K562 (cell line): ENCODE results near the gene CACNA1E. TPM values are rescaled to one million over a fixed set of nuclear protein-coding genes. Genes with fewer than 3 reads are reported as not detected.

Source experiments
- ATAC-seq: fragments of 200-7000 bp; cut with Tn5 transposase; 3 replicates; pipeline ENCODE4 v1.9.1; 2020; ENCODE audit warnings: moderate library complexity
- BruUV-seq: library from RNA; stranded (reverse); fragments of 400-500 nt; replicated peaks from 2 replicates; lab custom pipeline; 2021; lab: Mats Ljungman, UMichigan
- CTCF ChIA-PET: fragments of 300-600 bp; formaldehyde crosslinking; extraction: SDS; loops from one replicate; lab custom pipeline; 2021; ENCODE audit warnings: low intra/inter-chr PET ratio; lab: Yijun Ruan, JAX
- POLR2A ChIA-PET: fragments of 300-600, 350-650 bp; sonication (Branson Sonifier 250); formaldehyde crosslinking; extraction: SDS; loops from one replicate; lab custom pipeline; 2021; ENCODE audit warnings: antibody characterized with exemption, inconsistent platforms; lab: Yijun Ruan, JAX
- DNase-seq, 4 experiments: peaks; one replicate each; pipeline versions ENCODE4 v3.0.0 to v3.0.0-alpha.2; 2011 to 2018; ENCODE audit warnings: low spot score in 3 of 4, mixed read lengths in 3 of 4; ENCODE audit errors: extremely low read depth in 1 of 4
- FAIRE-seq: peaks from 2 replicates; lab custom pipeline; 2011; peaks lifted over from hg19 to GRCh38; lab: Jason Lieb, UNC
- H2AFZ ChIP-seq: 2 replicates; pipeline ENCODE4 v1.6.0; 2011; ENCODE audit warnings: low read depth, low read length, control low read depth, inconsistent platforms
- H3K27ac ChIP-seq: fragments of 200-600 bp; 3 replicates; pipeline ENCODE4 v1.8.0; 2011; ENCODE audit warnings: low read depth, mild to moderate bottlenecking, control low read depth, inconsistent platforms, low read length, moderate library complexity, mixed read lengths; ENCODE audit errors: extremely low read depth
- H3K27me3 ChIP-seq, 2 experiments: fragments of 300-600 bp in 1 of 2; 2 replicates in 1 of 2; 3 replicates in 1 of 2; pipeline versions ENCODE4 v1.6.0 to v1.8.0; 2011; ENCODE audit warnings: inconsistent platforms in 2 of 2, low read length in 2 of 2, mild to moderate bottlenecking in 1 of 2, mixed read lengths in 1 of 2, moderate library complexity in 1 of 2; ENCODE audit not compliant: control insufficient read depth in 2 of 2, insufficient read depth in 2 of 2
- H3K36me3 ChIP-seq: fragments of 300-600 bp; 3 replicates; pipeline ENCODE4 v1.8.0; 2011; ENCODE audit warnings: mild to moderate bottlenecking, low read length, inconsistent platforms; ENCODE audit not compliant: control insufficient read depth, insufficient read depth
- H3K4me1 ChIP-seq, 2 experiments: fragments of 200-600 bp in 1 of 2; replicated peaks in 1 of 2; 2 replicates in 1 of 2; 3 replicates in 1 of 2; pipeline versions ENCODE4 v1.5.1 to v1.8.0; 2011; ENCODE audit warnings: inconsistent platforms in 2 of 2, low read length in 2 of 2, mild to moderate bottlenecking in 1 of 2, mixed read lengths in 1 of 2, moderate library complexity in 1 of 2; ENCODE audit not compliant: control insufficient read depth in 2 of 2, insufficient read depth in 2 of 2
- H3K4me2 ChIP-seq: 2 replicates; pipeline ENCODE4 v1.6.1; 2011; ENCODE audit warnings: low read length, control low read depth, inconsistent platforms, mixed read lengths; ENCODE audit not compliant: insufficient read depth
- H3K4me3 ChIP-seq: fragments of 200-600 bp; sonication (generic), shearing (Covaris generic); 2 replicates; pipeline ENCODE4 v1.5.1; 2016; ENCODE audit warnings: control low read depth, inconsistent platforms
- H3K79me2 ChIP-seq: fragments of 200-600 bp; 3 replicates; pipeline ENCODE4 v1.8.0; 2011; ENCODE audit warnings: low read length, inconsistent platforms; ENCODE audit not compliant: control insufficient read depth, insufficient read depth
- H3K9ac ChIP-seq, 2 experiments: 2 replicates each; pipeline versions ENCODE4 v1.6.0 to v1.6.1; 2011; ENCODE audit warnings: low read depth in 2 of 2, low read length in 2 of 2, control low read depth in 1 of 2, inconsistent platforms in 1 of 2, mild to moderate bottlenecking in 1 of 2, mixed read lengths in 1 of 2; ENCODE audit not compliant: insufficient read depth in 1 of 2
- H3K9me1 ChIP-seq: one replicate; pipeline ENCODE4 v1.6.0; 2011; ENCODE audit warnings: inconsistent platforms, mild to moderate bottlenecking, low read length, moderate library complexity; ENCODE audit not compliant: control insufficient read depth, insufficient read depth
- H3K9me3 ChIP-seq: replicated peaks from 2 replicates; pipeline ENCODE4 v1.5.1; 2011; ENCODE audit warnings: low read depth, low read length, inconsistent platforms; ENCODE audit not compliant: control insufficient read depth, insufficient read depth
- H4K20me1 ChIP-seq: replicated peaks from 2 replicates; pipeline ENCODE4 v1.6.1; 2011; ENCODE audit warnings: low read length, inconsistent platforms, mixed read lengths; ENCODE audit not compliant: control insufficient read depth, insufficient read depth
- CBFB ChIP-seq: sonication (generic); formaldehyde crosslinking; IDR thresholded peaks from 2 replicates; pipeline ENCODE4 v1.4.0; 2020; ENCODE audit warnings: mild to moderate bottlenecking, missing genetic modification reagents
- CBX2 ChIP-seq: fragments of 200-600 bp; sonication (generic); IDR thresholded peaks from one replicate; pipeline ENCODE4 v1.6.1; 2012; ENCODE audit warnings: mild to moderate bottlenecking, low read length, inconsistent platforms; ENCODE audit not compliant: insufficient read depth, poor library complexity, severe bottlenecking
- GTF2F1 ChIP-seq: IDR thresholded peaks from 2 replicates; pipeline ENCODE4 v1.6.1; 2011; ENCODE audit warnings: low read depth, low read length, improper control_type of control experiment
- MED1 ChIP-seq: sonication (generic); formaldehyde crosslinking; IDR thresholded peaks from 2 replicates; pipeline ENCODE4 v1.8.1; 2023; ENCODE audit warnings: missing genetic modification reagents, borderline replicate concordance
- NFXL1 ChIP-seq: fragments of 450-650 bp; formaldehyde crosslinking; IDR thresholded peaks from 2 replicates; pipeline ENCODE4 v1.4.0; 2021; ENCODE audit warnings: mild to moderate bottlenecking
- SIRT6 ChIP-seq: IDR thresholded peaks from one replicate; pipeline ENCODE4 v1.6.1; 2012; ENCODE audit warnings: low read depth, mild to moderate bottlenecking, control low read depth, inconsistent platforms, low read length, moderate library complexity
- WGBS: fragments of 100-300 bp; shearing (Covaris generic); methylation state at CpG from one replicate; pipeline ENCODE4 v1.1.6; 2016; ENCODE audit warnings: low coverage, mixed read lengths; ENCODE audit not compliant: insufficient coverage; ENCODE audit errors: missing lambda C conversion rate; 5-methylcytosine and 5-hydroxymethylcytosine counted together
- in situ Hi-C: fragments of 300-500 bp; cut with MboI; formaldehyde crosslinking; loops from 4 replicates; pipeline ENCODE4 v1.15.0; 2018; ENCODE audit warnings: inconsistent platforms, mixed read lengths
- intact Hi-C: fragments of 100-400 bp; cut with micrococcal nuclease; formaldehyde crosslinking; loops from 2 replicates; pipeline ENCODE4 v1.14.2; 2022
- polyA plus RNA-seq, 8 experiments: library from polyadenylated mRNA; depleted of rRNA in 4 of 8; stranded (reverse) in 5 of 8; unstranded in 3 of 8; fragments of >200 nt; fragmentation: Nextera tagmentation in 2 of 8; fragmentation: Illumina TruSeq in 1 of 8; extraction: Ambion mirVana in 2 of 8; extraction: Trizol in 1 of 8; gene quantifications; 2 replicates each; pipeline versions ENCODE4 v1.2.1 to v1.2.3, GENCODE V29; 2011 to 2014; ENCODE audit warnings: inconsistent platforms in 1 of 8, missing spikeins in 1 of 8
- total RNA-seq, 7 experiments: library from RNA; depleted of rRNA in 6 of 7; stranded (reverse); fragments of >200 nt in 6 of 7; fragmentation: Illumina TruSeq in 2 of 7; extraction: Trizol in 2 of 7; gene quantifications; 2 replicates each; pipeline versions ENCODE4 v1.2.1 to v1.2.3, GENCODE V29; 2011 to 2021; ENCODE audit warnings: low replicate concordance in 1 of 7
- TF ChIP-seq, protein P1 (sequence below), 3 experiments: IDR thresholded peaks in 2 of 3; conservative IDR thresholded peaks in 1 of 3; 2 replicates each; pipeline ENCODE4 v1.5.1; 2011 to 2012; ENCODE audit warnings: low read length in 3 of 3, mild to moderate bottlenecking in 3 of 3, control low read depth in 2 of 3, improper control_type of control experiment in 1 of 3, inconsistent platforms in 1 of 3, low read depth in 1 of 3, mixed read lengths in 1 of 3, moderate library complexity in 1 of 3; ENCODE audit not compliant: insufficient read depth in 2 of 3
- TF ChIP-seq, protein P2 (sequence below): fragments of 200-600 bp; sonication (generic); IDR thresholded peaks from one replicate; pipeline ENCODE4 v1.6.1; 2012; ENCODE audit warnings: mild to moderate bottlenecking, low read depth, low read length, inconsistent platforms
- TF ChIP-seq, protein P3 (sequence below): fragments of 250-450 bp; sonication (Bioruptor Pico); IDR thresholded peaks from 2 replicates; pipeline ENCODE4 v1.6.1; 2021; ENCODE audit warnings: mild to moderate bottlenecking

The CACNA1E gene
- total and polyA plus RNA-seq, 9 of the 15 experiments (the other 6 are each of a cell fraction or from before 2014, with no cell fraction given): under 0.01 to 0.04 TPM; not detected in 7

DNA sequence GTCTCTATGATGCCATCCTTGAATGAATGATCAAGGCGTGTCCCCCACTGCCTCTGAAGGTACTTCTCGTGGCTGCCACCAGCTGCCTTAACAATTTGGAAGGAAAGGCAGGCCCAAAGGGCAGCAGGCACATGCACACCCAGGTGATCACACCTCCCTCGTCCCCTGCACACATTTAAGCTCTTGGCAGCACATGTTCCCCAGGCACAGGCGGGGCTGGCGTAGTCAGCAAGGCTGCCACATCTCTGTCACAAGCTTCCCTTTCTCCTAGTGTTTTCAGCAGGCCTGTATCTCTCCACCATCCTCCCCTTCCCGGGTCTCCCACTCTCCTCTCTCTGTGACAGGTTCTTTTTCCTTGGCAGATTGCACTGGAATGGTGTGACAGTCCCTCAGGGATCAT is 111.9 kb downstream of the CACNA1E start:
- H3K4me3 ChIP-seq: no peak overlapping the region
- no peaks in the 10 kb centered on the region; the same call in 1 of the 2 replicates for H3K9me3 ChIP-seq
- ChIA-PET CTCF (no interaction called here), POLR2A (no interaction called here)
- H3K4me2 ChIP-seq: no peak overlapping the region
- no peak overlapping the region for H2AFZ ChIP-seq
- 1% methylated on average over 6 of the region's 6 CpGs for WGBS
- intact Hi-C loops (loop anchor here (5.0 kb wide), 1 partner anchor 342 kb away; no protein-coding TSS in a partner anchor), in situ Hi-C loops (no loop called here)
- H3K79me2 ChIP-seq: no peaks in the 10 kb centered on the region
- BruUV-seq: no TSS peak
- H3K4me1 ChIP-seq: no peaks in the 10 kb centered on the region
- H3K27me3 ChIP-seq: peaks cover 0 to 6% of the 10 kb centered on the region in 2 experiments; a peak in 1 of 5 replicates
- H3K9ac ChIP-seq: no peak overlapping the region
- ATAC-seq (no peak), DNase-seq (no peak), FAIRE-seq (no peak)
- H3K9me1 ChIP-seq: no peaks in the 10 kb centered on the region
- no peak overlapping the region for H3K27ac ChIP-seq
- H3K36me3 ChIP-seq: no peaks in the 10 kb centered on the region
- no peaks in the 10 kb centered on the region for H4K20me1 ChIP-seq
- TF ChIP-seq, protein P1, sequence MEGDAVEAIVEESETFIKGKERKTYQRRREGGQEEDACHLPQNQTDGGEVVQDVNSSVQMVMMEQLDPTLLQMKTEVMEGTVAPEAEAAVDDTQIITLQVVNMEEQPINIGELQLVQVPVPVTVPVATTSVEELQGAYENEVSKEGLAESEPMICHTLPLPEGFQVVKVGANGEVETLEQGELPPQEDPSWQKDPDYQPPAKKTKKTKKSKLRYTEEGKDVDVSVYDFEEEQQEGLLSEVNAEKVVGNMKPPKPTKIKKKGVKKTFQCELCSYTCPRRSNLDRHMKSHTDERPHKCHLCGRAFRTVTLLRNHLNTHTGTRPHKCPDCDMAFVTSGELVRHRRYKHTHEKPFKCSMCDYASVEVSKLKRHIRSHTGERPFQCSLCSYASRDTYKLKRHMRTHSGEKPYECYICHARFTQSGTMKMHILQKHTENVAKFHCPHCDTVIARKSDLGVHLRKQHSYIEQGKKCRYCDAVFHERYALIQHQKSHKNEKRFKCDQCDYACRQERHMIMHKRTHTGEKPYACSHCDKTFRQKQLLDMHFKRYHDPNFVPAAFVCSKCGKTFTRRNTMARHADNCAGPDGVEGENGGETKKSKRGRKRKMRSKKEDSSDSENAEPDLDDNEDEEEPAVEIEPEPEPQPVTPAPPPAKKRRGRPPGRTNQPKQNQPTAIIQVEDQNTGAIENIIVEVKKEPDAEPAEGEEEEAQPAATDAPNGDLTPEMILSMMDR (IDR thresholded peaks at IDR 0.05 in 2 of 3, conservative IDR thresholded peaks at IDR 0.05 in 1 of 3; ENCODE audit: insufficient read depth in 2 of 3, low read depth in 1 of 3, low read length in 3 of 3): no peak
- TF ChIP-seq CBFB (CRISPR knock-in tag) (no peak), CBX2 (no peak), MED1 (no peak), NFXL1 (CRISPR knock-in tag) (no peak), SIRT6 (no peak), GTF2F1 (no peak)
- TF ChIP-seq, protein P2, sequence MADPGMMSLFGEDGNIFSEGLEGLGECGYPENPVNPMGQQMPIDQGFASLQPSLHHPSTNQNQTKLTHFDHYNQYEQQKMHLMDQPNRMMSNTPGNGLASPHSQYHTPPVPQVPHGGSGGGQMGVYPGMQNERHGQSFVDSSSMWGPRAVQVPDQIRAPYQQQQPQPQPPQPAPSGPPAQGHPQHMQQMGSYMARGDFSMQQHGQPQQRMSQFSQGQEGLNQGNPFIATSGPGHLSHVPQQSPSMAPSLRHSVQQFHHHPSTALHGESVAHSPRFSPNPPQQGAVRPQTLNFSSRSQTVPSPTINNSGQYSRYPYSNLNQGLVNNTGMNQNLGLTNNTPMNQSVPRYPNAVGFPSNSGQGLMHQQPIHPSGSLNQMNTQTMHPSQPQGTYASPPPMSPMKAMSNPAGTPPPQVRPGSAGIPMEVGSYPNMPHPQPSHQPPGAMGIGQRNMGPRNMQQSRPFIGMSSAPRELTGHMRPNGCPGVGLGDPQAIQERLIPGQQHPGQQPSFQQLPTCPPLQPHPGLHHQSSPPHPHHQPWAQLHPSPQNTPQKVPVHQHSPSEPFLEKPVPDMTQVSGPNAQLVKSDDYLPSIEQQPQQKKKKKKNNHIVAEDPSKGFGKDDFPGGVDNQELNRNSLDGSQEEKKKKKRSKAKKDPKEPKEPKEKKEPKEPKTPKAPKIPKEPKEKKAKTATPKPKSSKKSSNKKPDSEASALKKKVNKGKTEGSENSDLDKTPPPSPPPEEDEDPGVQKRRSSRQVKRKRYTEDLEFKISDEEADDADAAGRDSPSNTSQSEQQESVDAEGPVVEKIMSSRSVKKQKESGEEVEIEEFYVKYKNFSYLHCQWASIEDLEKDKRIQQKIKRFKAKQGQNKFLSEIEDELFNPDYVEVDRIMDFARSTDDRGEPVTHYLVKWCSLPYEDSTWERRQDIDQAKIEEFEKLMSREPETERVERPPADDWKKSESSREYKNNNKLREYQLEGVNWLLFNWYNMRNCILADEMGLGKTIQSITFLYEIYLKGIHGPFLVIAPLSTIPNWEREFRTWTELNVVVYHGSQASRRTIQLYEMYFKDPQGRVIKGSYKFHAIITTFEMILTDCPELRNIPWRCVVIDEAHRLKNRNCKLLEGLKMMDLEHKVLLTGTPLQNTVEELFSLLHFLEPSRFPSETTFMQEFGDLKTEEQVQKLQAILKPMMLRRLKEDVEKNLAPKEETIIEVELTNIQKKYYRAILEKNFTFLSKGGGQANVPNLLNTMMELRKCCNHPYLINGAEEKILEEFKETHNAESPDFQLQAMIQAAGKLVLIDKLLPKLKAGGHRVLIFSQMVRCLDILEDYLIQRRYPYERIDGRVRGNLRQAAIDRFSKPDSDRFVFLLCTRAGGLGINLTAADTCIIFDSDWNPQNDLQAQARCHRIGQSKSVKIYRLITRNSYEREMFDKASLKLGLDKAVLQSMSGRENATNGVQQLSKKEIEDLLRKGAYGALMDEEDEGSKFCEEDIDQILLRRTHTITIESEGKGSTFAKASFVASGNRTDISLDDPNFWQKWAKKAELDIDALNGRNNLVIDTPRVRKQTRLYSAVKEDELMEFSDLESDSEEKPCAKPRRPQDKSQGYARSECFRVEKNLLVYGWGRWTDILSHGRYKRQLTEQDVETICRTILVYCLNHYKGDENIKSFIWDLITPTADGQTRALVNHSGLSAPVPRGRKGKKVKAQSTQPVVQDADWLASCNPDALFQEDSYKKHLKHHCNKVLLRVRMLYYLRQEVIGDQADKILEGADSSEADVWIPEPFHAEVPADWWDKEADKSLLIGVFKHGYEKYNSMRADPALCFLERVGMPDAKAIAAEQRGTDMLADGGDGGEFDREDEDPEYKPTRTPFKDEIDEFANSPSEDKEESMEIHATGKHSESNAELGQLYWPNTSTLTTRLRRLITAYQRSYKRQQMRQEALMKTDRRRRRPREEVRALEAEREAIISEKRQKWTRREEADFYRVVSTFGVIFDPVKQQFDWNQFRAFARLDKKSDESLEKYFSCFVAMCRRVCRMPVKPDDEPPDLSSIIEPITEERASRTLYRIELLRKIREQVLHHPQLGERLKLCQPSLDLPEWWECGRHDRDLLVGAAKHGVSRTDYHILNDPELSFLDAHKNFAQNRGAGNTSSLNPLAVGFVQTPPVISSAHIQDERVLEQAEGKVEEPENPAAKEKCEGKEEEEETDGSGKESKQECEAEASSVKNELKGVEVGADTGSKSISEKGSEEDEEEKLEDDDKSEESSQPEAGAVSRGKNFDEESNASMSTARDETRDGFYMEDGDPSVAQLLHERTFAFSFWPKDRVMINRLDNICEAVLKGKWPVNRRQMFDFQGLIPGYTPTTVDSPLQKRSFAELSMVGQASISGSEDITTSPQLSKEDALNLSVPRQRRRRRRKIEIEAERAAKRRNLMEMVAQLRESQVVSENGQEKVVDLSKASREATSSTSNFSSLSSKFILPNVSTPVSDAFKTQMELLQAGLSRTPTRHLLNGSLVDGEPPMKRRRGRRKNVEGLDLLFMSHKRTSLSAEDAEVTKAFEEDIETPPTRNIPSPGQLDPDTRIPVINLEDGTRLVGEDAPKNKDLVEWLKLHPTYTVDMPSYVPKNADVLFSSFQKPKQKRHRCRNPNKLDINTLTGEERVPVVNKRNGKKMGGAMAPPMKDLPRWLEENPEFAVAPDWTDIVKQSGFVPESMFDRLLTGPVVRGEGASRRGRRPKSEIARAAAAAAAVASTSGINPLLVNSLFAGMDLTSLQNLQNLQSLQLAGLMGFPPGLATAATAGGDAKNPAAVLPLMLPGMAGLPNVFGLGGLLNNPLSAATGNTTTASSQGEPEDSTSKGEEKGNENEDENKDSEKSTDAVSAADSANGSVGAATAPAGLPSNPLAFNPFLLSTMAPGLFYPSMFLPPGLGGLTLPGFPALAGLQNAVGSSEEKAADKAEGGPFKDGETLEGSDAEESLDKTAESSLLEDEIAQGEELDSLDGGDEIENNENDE: no peak
- TF ChIP-seq, protein P3, sequence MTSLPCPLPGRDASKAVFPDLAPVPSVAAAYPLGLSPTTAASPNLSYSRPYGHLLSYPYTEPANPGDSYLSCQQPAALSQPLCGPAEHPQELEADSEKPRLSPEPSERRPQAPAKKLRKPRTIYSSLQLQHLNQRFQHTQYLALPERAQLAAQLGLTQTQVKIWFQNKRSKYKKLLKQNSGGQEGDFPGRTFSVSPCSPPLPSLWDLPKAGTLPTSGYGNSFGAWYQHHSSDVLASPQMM (CRISPR knock-in tag): no peak
